Neural progenitor cell (in vitro differentiated cells): Measurements from ENCODE around the gene PLEKHG2. TPM values are rescaled to one million over a fixed set of nuclear protein-coding genes. Genes with fewer than 3 reads are reported as not detected.
"Not testable (repeated sequence)": the region's sequence is repeated elsewhere in the genome, so short reads cannot be mapped to it uniquely, and the experiment has no call there.

Experiments
- DNase-seq: peaks from one replicate; pipeline ENCODE4 v3.0.0-alpha.2; 2016; ENCODE audit warnings: low spot score
- H2AFZ ChIP-seq: fragments of 200-600 bp; sonication (generic); replicated peaks from 2 replicates; pipeline ENCODE4 v1.6.1; 2016; ENCODE audit warnings: antibody characterized with exemption
- H3F3A ChIP-seq: fragments of 200-600 bp; sonication (generic); 2 replicates; pipeline ENCODE4 v1.6.1; 2016; ENCODE audit warnings: antibody characterized with exemption, low read depth
- H3K27ac ChIP-seq: fragments of 200-600 bp; sonication (generic); 2 replicates; pipeline ENCODE4 v1.5.1; 2016; ENCODE audit warnings: mild to moderate bottlenecking
- H3K27me3 ChIP-seq: fragments of 200-600 bp; sonication (generic); 2 replicates; pipeline ENCODE4 v1.6.1; 2016; ENCODE audit warnings: mild to moderate bottlenecking, moderate library complexity
- H3K36me3 ChIP-seq: fragments of 200-600 bp; sonication (generic); 2 replicates; pipeline ENCODE4 v1.5.1; 2016
- H3K4me1 ChIP-seq: fragments of 200-600 bp; sonication (generic); 2 replicates; pipeline ENCODE4 v1.6.1; 2016; ENCODE audit warnings: mixed run types
- H3K4me2 ChIP-seq: fragments of 200-600 bp; sonication (generic); 2 replicates; pipeline ENCODE4 v1.6.1; 2016
- H3K4me3 ChIP-seq: fragments of 200-600 bp; sonication (generic); 2 replicates; pipeline ENCODE4 v1.5.1; 2016
- H3K79me2 ChIP-seq: fragments of 200-600 bp; sonication (generic); 2 replicates; pipeline ENCODE4 v1.6.1; 2016; ENCODE audit warnings: low read depth
- H3K9ac ChIP-seq: fragments of 200-600 bp; sonication (generic); 2 replicates; pipeline ENCODE4 v1.6.1; 2016
- H3K9me3 ChIP-seq: fragments of 200-600 bp; sonication (generic); 2 replicates; pipeline ENCODE4 v1.5.1; 2016; ENCODE audit warnings: low read depth
- H4K20me1 ChIP-seq: fragments of 200-600 bp; sonication (generic); 2 replicates; pipeline ENCODE4 v1.6.1; 2016; ENCODE audit warnings: low read depth
- H3K27ac Mint-ChIP-seq: 3 replicates; pipeline ENCODE4 v1.8.0; 2021; ENCODE audit warnings: mixed read lengths
- H3K27me3 Mint-ChIP-seq: 2 replicates; pipeline ENCODE4 v1.8.0; 2022; ENCODE audit warnings: low read depth, mild to moderate bottlenecking, inconsistent platforms, moderate library complexity, mixed read lengths; ENCODE audit not compliant: insufficient read depth
- H3K36me3 Mint-ChIP-seq: 3 replicates; pipeline ENCODE4 v1.8.0; 2021; ENCODE audit warnings: mixed read lengths
- H3K4me1 Mint-ChIP-seq: 3 replicates; pipeline ENCODE4 v1.8.0; 2021; ENCODE audit warnings: mixed read lengths
- H3K4me3 Mint-ChIP-seq: 3 replicates; pipeline ENCODE4 v1.8.0; 2021; ENCODE audit warnings: mild to moderate bottlenecking, moderate library complexity, mixed read lengths
- H3K9me3 Mint-ChIP-seq: 3 replicates; pipeline ENCODE4 v1.8.0; 2020; ENCODE audit warnings: mixed read lengths
- EZH2 ChIP-seq: fragments of 200-600 bp; sonication (generic); IDR thresholded peaks from 2 replicates; pipeline ENCODE4 v1.6.1; 2017; ENCODE audit warnings: antibody characterized with exemption, mild to moderate bottlenecking, moderate library complexity
- EZH2phosphoT487 ChIP-seq: fragments of 200-600 bp; sonication (generic); IDR thresholded peaks from 2 replicates; pipeline ENCODE4 v1.6.1; 2017; ENCODE audit warnings: antibody characterized with exemption
- total RNA-seq: library from RNA; depleted of rRNA; stranded (reverse); fragments of >200 nt; gene quantifications from 2 replicates; pipeline ENCODE4 v1.2.3, GENCODE V29; 2015; ENCODE audit warnings: low replicate concordance
- TF ChIP-seq, protein P1 (sequence below): fragments of 200-600 bp; sonication (generic); IDR thresholded peaks from 2 replicates; pipeline ENCODE4 v1.5.1; 2017; ENCODE audit warnings: antibody characterized with exemption, mild to moderate bottlenecking

PLEKHG2 gene
- total RNA-seq, 1 donor from 2014 or later, result 10.7 TPM

DNA sequence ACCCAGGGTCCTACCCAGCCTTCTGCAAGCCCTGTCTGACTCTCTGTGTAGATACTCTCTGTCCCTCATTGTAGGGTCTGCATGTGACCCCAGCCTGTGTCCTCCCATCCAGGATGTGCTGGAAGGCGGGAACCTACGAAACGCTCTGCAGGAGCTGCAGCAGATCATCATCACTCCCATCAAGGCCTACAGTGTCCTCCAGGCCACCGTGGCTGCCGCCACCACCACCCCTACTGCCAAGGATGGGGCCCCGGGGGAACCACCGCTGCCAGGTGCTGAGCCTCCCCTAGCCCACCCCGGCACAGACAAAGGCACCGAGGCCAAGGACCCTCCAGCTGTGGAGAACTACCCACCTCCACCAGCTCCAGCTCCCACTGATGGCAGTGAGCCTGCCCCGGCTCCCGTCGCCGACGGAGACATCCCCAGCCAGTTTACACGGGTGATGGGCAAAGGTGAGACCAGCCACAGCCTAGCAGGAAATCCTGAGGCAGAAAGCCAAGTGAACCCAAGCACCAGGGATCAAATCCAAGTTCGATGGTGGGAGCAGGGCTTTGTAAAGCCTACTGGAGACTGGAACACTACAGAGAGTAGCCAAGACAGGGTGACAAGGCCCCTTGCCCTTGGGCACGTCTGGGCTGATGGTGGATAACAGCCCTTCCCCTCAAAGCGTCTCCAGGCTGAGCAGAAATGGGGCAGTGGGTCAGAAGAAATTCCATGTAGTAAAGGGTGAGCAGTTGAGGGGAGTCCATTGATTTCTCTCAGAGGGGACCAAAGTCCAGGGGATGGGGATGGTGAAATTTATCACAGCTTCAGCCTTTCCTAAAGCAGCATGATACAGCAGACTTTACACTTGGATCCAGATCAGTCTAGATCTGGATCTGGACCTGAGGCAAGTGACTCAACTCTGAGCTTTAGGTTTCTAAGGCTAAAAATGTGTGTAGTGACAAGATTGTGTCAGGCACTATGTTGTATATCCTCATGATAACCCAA lies 34.8 kb upstream of the PLEKHG2 start:
- H3K4me3 ChIP-seq, result no peak overlapping the region
- H3K4me1 Mint-ChIP-seq, result no peaks in the 10 kb centered on the region
- H3K36me3 Mint-ChIP-seq, result peaks cover 47% of the 10 kb centered on the region
- no peaks in the 10 kb centered on the region for H3K27me3 ChIP-seq
- no peak for DNase-seq
- H3K27ac ChIP-seq, result no peak overlapping the region
- no peaks in the 10 kb centered on the region for H3K79me2 ChIP-seq
- H2AFZ ChIP-seq, result no peak overlapping the region
- no peaks in the 10 kb centered on the region for H3K9me3 Mint-ChIP-seq
- no peaks in the 10 kb centered on the region for H3K36me3 ChIP-seq
- H3K4me2 ChIP-seq, result no peak overlapping the region
- no peak overlapping the region for H3K4me3 Mint-ChIP-seq
- H3F3A ChIP-seq, result no peaks in the 10 kb centered on the region
- no peak overlapping the region for H3K9ac ChIP-seq
- H3K27me3 Mint-ChIP-seq, result no peaks in the 10 kb centered on the region
- H3K9me3 ChIP-seq, result no peaks in the 10 kb centered on the region
- TF ChIP-seq EZH2phosphoT487, result no peak
- no peak for TF ChIP-seq EZH2
- TF ChIP-seq, protein P1, sequence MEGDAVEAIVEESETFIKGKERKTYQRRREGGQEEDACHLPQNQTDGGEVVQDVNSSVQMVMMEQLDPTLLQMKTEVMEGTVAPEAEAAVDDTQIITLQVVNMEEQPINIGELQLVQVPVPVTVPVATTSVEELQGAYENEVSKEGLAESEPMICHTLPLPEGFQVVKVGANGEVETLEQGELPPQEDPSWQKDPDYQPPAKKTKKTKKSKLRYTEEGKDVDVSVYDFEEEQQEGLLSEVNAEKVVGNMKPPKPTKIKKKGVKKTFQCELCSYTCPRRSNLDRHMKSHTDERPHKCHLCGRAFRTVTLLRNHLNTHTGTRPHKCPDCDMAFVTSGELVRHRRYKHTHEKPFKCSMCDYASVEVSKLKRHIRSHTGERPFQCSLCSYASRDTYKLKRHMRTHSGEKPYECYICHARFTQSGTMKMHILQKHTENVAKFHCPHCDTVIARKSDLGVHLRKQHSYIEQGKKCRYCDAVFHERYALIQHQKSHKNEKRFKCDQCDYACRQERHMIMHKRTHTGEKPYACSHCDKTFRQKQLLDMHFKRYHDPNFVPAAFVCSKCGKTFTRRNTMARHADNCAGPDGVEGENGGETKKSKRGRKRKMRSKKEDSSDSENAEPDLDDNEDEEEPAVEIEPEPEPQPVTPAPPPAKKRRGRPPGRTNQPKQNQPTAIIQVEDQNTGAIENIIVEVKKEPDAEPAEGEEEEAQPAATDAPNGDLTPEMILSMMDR, result no peak
- H3K27ac Mint-ChIP-seq, result no peak overlapping the region
- peaks cover 19% of the 10 kb centered on the region for H4K20me1 ChIP-seq
- H3K4me1 ChIP-seq, result no peaks in the 10 kb centered on the region

DNA sequence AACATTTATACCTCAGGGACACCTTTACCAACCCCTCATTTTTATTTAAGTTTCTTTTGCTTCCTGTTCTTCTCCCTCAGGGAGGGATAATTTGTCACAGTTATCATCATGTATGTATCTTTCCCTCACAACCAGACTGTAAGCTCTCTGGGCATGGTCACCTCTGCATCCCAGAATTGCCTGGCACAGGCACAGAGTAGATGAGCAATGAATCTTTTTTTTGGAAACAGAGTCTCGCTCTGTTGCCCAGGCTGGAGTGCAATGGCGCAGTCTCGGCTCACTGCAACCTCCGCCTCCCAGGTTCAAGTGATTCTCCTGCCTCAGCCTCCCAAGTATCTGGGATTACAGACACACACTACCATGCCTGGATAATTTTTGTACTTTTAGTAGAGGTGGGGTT lies 33.1 kb upstream of the PLEKHG2 start:
- H3F3A ChIP-seq, H3K9ac ChIP-seq, H3K4me3 Mint-ChIP-seq, H3K4me1 ChIP-seq, H3K27ac Mint-ChIP-seq, H3K36me3 ChIP-seq, H3K9me3 ChIP-seq, DNase-seq, H3K27me3 Mint-ChIP-seq, H3K27me3 ChIP-seq, H3K4me2 ChIP-seq, H2AFZ ChIP-seq, H3K4me3 ChIP-seq, H3K27ac ChIP-seq, H3K4me1 Mint-ChIP-seq, H3K9me3 Mint-ChIP-seq, H3K79me2 ChIP-seq: not testable (repeated sequence)
- H3K36me3 Mint-ChIP-seq, result peaks cover 44% of the 10 kb centered on the region
- peaks cover 14% of the 10 kb centered on the region for H4K20me1 ChIP-seq

DNA sequence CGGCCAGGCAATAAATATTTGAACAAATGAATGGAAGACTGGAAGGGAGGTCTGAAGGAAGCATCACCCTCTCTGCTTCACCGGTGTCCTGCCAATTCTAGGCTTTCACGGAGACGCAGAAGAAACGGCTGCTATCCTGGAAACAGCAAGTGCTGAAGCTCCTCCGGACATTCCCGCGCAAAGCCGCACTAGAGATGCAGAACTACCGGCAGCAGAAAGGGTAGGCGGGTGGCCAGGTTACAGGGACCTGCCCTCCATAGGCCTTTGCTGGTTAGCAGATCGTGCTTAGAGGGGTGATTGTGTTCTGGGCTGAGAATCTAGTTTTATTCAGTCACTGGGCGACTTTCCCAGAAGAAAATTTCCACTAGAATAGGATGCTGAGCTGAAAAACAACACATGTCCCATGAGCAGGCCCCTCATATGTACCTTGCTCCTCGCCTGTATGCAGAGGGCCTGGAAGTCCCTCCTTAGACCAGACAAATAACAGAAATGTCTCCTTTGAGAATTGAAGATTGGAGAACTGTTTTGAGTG lies 32.5 kb upstream of the PLEKHG2 start:
- H3K27ac Mint-ChIP-seq, result no peak overlapping the region
- no peak overlapping the region for H3K27ac ChIP-seq
- H3K9ac ChIP-seq, result no peak overlapping the region
- TF ChIP-seq, protein P1, result no peak
- TF ChIP-seq EZH2phosphoT487 (no peak), EZH2 (no peak)
- H3K36me3 Mint-ChIP-seq, result peaks cover 42% of the 10 kb centered on the region
- H3K36me3 ChIP-seq, result no peaks in the 10 kb centered on the region
- peaks cover 17% of the 10 kb centered on the region for H4K20me1 ChIP-seq
- H3K4me1 ChIP-seq, result no peaks in the 10 kb centered on the region
- no peaks in the 10 kb centered on the region for H3K27me3 Mint-ChIP-seq
- no peak overlapping the region for H2AFZ ChIP-seq
- no peaks in the 10 kb centered on the region for H3K4me1 Mint-ChIP-seq
- H3K4me3 ChIP-seq, result no peak overlapping the region
- no peak for DNase-seq
- no peaks in the 10 kb centered on the region for H3K79me2 ChIP-seq
- peaks cover 2% of the 10 kb centered on the region for H3F3A ChIP-seq
- H3K9me3 ChIP-seq, result no peaks in the 10 kb centered on the region
- no peak overlapping the region for H3K4me3 Mint-ChIP-seq
- no peak overlapping the region for H3K4me2 ChIP-seq
- no peaks in the 10 kb centered on the region for H3K27me3 ChIP-seq
- no peaks in the 10 kb centered on the region for H3K9me3 Mint-ChIP-seq
